ENCODE measurements around the gene RPL10A.
"Not testable (repeated sequence)": the region's sequence is repeated elsewhere in the genome, so short reads cannot be mapped to it uniquely, and the experiment has no call there.

RPL10A gene

GRCh38 chr6:35514587-35514986, 46.4 kb downstream of the RPL10A start:
- DNase-seq: no peak

- not testable (repeated sequence) for DNase-seq
These were observed 47.7 kb downstream of the RPL10A start for GRCh38 chr6:35515939-35516338.

- no peak for DNase-seq
These were observed 48.5 kb downstream of the RPL10A start for GRCh38 chr6:35516712-35517111.

DNA sequence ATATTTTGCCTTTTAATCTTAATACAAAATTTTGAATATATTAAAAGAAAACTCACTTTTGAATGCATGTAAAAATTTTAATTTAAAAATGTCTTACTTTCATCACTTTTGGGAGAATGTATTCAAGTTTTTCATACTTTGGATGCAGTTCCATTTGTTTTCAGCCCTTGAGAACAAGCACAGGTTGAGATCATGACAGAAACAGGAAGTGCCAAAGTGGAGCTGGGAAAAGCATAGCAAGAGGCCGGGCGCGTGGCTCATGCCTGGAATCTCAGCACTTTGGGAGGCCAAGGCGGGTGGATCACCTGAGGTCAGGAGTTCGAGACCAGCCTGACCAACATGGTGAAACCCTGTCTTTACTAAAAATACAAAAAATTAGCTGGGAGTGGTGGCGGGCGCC, 49.8 kb downstream of the RPL10A start:
- not testable (repeated sequence) for DNase-seq

GRCh38 chr6:35518566-35519312, 50.5 kb downstream of the RPL10A start:
- DNase-seq: no peak

GRCh38 chr6:35519313-35520015, 51.3 kb downstream of the RPL10A start:
- no peak for DNase-seq

All from T-helper 2 cell (primary cell).